ENCODE results near the gene SUFU. TPM values are rescaled to one million over a fixed set of nuclear protein-coding genes. Genes with fewer than 3 reads are reported as not detected.
"Not testable (repeated sequence)": the region's sequence is repeated elsewhere in the genome, so short reads cannot be mapped to it uniquely, and the experiment has no call there.

The SUFU gene
- total RNA-seq, 1 experiment from 2014 or later: 1.8 TPM

GRCh38 chr10:102473445-102474331 lies 30.1 kb upstream of the SUFU start:
- DNase-seq (ENCODE audit: low read depth, low spot score): no peak
- in situ Hi-C loops (cut with HindIII; ENCODE audit: low pct_unique_long_range_greater_than_20kb, low sequenced_read_pairs): no loop called here

- no peak for DNase-seq (ENCODE audit: low read depth, low spot score)
- in situ Hi-C loops (cut with HindIII; ENCODE audit: low pct_unique_long_range_greater_than_20kb, low sequenced_read_pairs): no loop called here
Measured at GRCh38 chr10:102475451-102476040, 28.2 kb upstream of the SUFU start.

- in situ Hi-C loops (cut with HindIII; ENCODE audit: low pct_unique_long_range_greater_than_20kb, low sequenced_read_pairs): no loop called here
- no peak for DNase-seq (ENCODE audit: low read depth, low spot score)
Measured at GRCh38 chr10:102476466-102477141, 27.2 kb upstream of the SUFU start.

GRCh38 chr10:102479651-102480050 lies 24.1 kb upstream of the SUFU start:
- DNase-seq (ENCODE audit: low read depth, low spot score): no peak
- in situ Hi-C loops (cut with HindIII; ENCODE audit: low pct_unique_long_range_greater_than_20kb, low sequenced_read_pairs): no loop called here

- in situ Hi-C loops (cut with HindIII; ENCODE audit: low pct_unique_long_range_greater_than_20kb, low sequenced_read_pairs): no loop called here
- no peak for DNase-seq (ENCODE audit: low read depth, low spot score)
Measured at GRCh38 chr10:102480396-102480795, 23.4 kb upstream of the SUFU start.

GRCh38 chr10:102484021-102484420 lies 19.8 kb upstream of the SUFU start:
- in situ Hi-C loops (cut with HindIII; ENCODE audit: low pct_unique_long_range_greater_than_20kb, low sequenced_read_pairs): no loop called here
- DNase-seq (ENCODE audit: low read depth, low spot score): no peak

- in situ Hi-C loops (cut with HindIII; ENCODE audit: low pct_unique_long_range_greater_than_20kb, low sequenced_read_pairs): no loop called here
Measured at GRCh38 chr10:102485093-102485784, 18.5 kb upstream of the SUFU start.

GRCh38 chr10:102491136-102491535 lies 12.6 kb upstream of the SUFU start:
- DNase-seq (ENCODE audit: low read depth, low spot score): no peak
- in situ Hi-C loops (cut with HindIII; ENCODE audit: low pct_unique_long_range_greater_than_20kb, low sequenced_read_pairs): no loop called here

More at GRCh38 chr10:102485093-102485784, 18.5 kb upstream of the SUFU start:
- no peak for DNase-seq (ENCODE audit: low read depth, low spot score)

GRCh38 chr10:102492344-102492939 lies 11.3 kb upstream of the SUFU start:
- no peak for DNase-seq (ENCODE audit: low read depth, low spot score)
- in situ Hi-C loops (cut with HindIII; ENCODE audit: low pct_unique_long_range_greater_than_20kb, low sequenced_read_pairs): no loop called here

GRCh38 chr10:102492983-102493382 lies 10.8 kb upstream of the SUFU start:
- in situ Hi-C loops (cut with HindIII; ENCODE audit: low pct_unique_long_range_greater_than_20kb, low sequenced_read_pairs): no loop called here
- no peak for DNase-seq (ENCODE audit: low read depth, low spot score)

GRCh38 chr10:102493771-102494170 lies 10.0 kb upstream of the SUFU start:
- in situ Hi-C loops (cut with HindIII; ENCODE audit: low pct_unique_long_range_greater_than_20kb, low sequenced_read_pairs): no loop called here
- no peak for DNase-seq (ENCODE audit: low read depth, low spot score)

- in situ Hi-C loops (cut with HindIII; ENCODE audit: low pct_unique_long_range_greater_than_20kb, low sequenced_read_pairs): no loop called here
- DNase-seq (ENCODE audit: low read depth, low spot score): no peak
Measured at GRCh38 chr10:102497545-102497944, 6.2 kb upstream of the SUFU start.

GRCh38 chr10:102499356-102499755 lies 4.4 kb upstream of the SUFU start:
- no peak for DNase-seq (ENCODE audit: low read depth, low spot score)
- in situ Hi-C loops (cut with HindIII; ENCODE audit: low pct_unique_long_range_greater_than_20kb, low sequenced_read_pairs): no loop called here

GRCh38 chr10:102500686-102501085 lies 3.1 kb upstream of the SUFU start:
- not testable (repeated sequence) for DNase-seq (ENCODE audit: low read depth, low spot score)
- in situ Hi-C loops (cut with HindIII; ENCODE audit: low pct_unique_long_range_greater_than_20kb, low sequenced_read_pairs): loop anchor here (10.0 kb wide), 1 partner anchor 74 kb away; no protein-coding TSS in a partner anchor

- no peak for DNase-seq (ENCODE audit: low read depth, low spot score)
- in situ Hi-C loops (cut with HindIII; ENCODE audit: low pct_unique_long_range_greater_than_20kb, low sequenced_read_pairs): loop anchor here (10.0 kb wide), 1 partner anchor 73 kb away; no protein-coding TSS in a partner anchor
Measured at GRCh38 chr10:102501201-102502028, 2.4 kb upstream of the SUFU start.

GRCh38 chr10:102502029-102502336 lies 1.8 kb upstream of the SUFU start:
- peak; percentile 98 for DNase-seq (ENCODE audit: low read depth, low spot score)
- in situ Hi-C loops (cut with HindIII; ENCODE audit: low pct_unique_long_range_greater_than_20kb, low sequenced_read_pairs): loop anchor here (10.0 kb wide), 1 partner anchor 73 kb away; no protein-coding TSS in a partner anchor
